ENCODE results near the gene SIX6. TPM values are rescaled to one million over a fixed set of nuclear protein-coding genes. Genes with fewer than 3 reads are reported as not detected.
A peak's percentile ranks its signal among the peaks of the same experiment; 100 is the strongest.

SIX6 gene
- total RNA-seq, 1 donor from 2014 or later: 1.4 TPM

GRCh38 chr14:60506010-60506409 is 2.9 kb upstream of the SIX6 start:
- no peaks in the 10 kb centered on the region for H3K9me3 ChIP-seq (ENCODE audit: low read depth)
- H2AFZ ChIP-seq (replicated peaks): no peak overlapping the region
- Mint-ChIP-seq H3K27ac (no peak overlapping the region), H3K4me3 (no peak overlapping the region), H3K36me3 (no peaks in the 10 kb centered on the region), H3K4me1 (peaks cover 29% of the 10 kb centered on the region), H3K9me3 (peaks cover 2% of the 10 kb centered on the region), H3K27me3 (ENCODE audit: insufficient read depth, low read depth) (peaks cover 66% of the 10 kb centered on the region)
- H3K4me2 ChIP-seq: no peak overlapping the region
- H3K4me3 ChIP-seq: no peak overlapping the region
- no peaks in the 10 kb centered on the region for H3K79me2 ChIP-seq (ENCODE audit: low read depth)
- H3F3A ChIP-seq (ENCODE audit: low read depth): peaks cover 35% of the 10 kb centered on the region
- peaks cover 57% of the 10 kb centered on the region for H4K20me1 ChIP-seq (ENCODE audit: low read depth)
- peaks cover 42% of the 10 kb centered on the region for H3K4me1 ChIP-seq
- no peak overlapping the region for H3K27ac ChIP-seq
- no peak for DNase-seq (ENCODE audit: low spot score)
- H3K27me3 ChIP-seq: peaks cover 100% of the 10 kb centered on the region
- H3K9ac ChIP-seq: no peak overlapping the region
- H3K36me3 ChIP-seq: no peaks in the 10 kb centered on the region
- TF ChIP-seq EZH2 (IDR thresholded peaks at IDR 0.05) (no peak), EZH2phosphoT487 (IDR thresholded peaks at IDR 0.05) (no peak), CTCF (IDR thresholded peaks at IDR 0.05) (no peak)

- Histone ChIP-seq H3K9ac (no peak overlapping the region), H3K9me3 (ENCODE audit: low read depth) (no peaks in the 10 kb centered on the region), H3K79me2 (ENCODE audit: low read depth) (no peaks in the 10 kb centered on the region), H4K20me1 (ENCODE audit: low read depth) (peaks cover 62% of the 10 kb centered on the region), H3K4me2 (peak overlapping the region; percentile 72), H3K4me1 (peaks cover 47% of the 10 kb centered on the region), H3F3A (ENCODE audit: low read depth) (peaks cover 40% of the 10 kb centered on the region), H3K36me3 (no peaks in the 10 kb centered on the region), H3K27ac (no peak overlapping the region), H3K27me3 (peaks cover 100% of the 10 kb centered on the region), H3K4me3 (peak overlapping the region; percentile 25), H2AFZ (replicated peaks) (peak overlapping the region; percentile 46)
- H3K4me1 Mint-ChIP-seq: peaks cover 30% of the 10 kb centered on the region
- H3K27ac Mint-ChIP-seq: no peak overlapping the region
- peak overlapping the region; percentile 80 for H3K4me3 Mint-ChIP-seq
- no peaks in the 10 kb centered on the region for H3K36me3 Mint-ChIP-seq
- TF ChIP-seq EZH2 (IDR thresholded peaks at IDR 0.05) (no peak), EZH2phosphoT487 (IDR thresholded peaks at IDR 0.05) (no peak), CTCF (IDR thresholded peaks at IDR 0.05) (no peak)
- DNase-seq (ENCODE audit: low spot score): peak; percentile 49
- peaks cover 72% of the 10 kb centered on the region for H3K27me3 Mint-ChIP-seq (ENCODE audit: insufficient read depth, low read depth)
- peaks cover 2% of the 10 kb centered on the region for H3K9me3 Mint-ChIP-seq
Measured at GRCh38 chr14:60506462-60506984, 2.4 kb upstream of the SIX6 start.

GRCh38 chr14:60506985-60507829 is 1.7 kb upstream of the SIX6 start:
- H3K4me1 Mint-ChIP-seq: peaks cover 30% of the 10 kb centered on the region

More at GRCh38 chr14:60506985-60507829, 1.7 kb upstream of the SIX6 start:
- H3K4me3 Mint-ChIP-seq: peak overlapping the region; percentile 80
- H3K36me3 Mint-ChIP-seq: no peaks in the 10 kb centered on the region
- Histone ChIP-seq H3K27me3 (peaks cover 100% of the 10 kb centered on the region), H3K9me3 (ENCODE audit: low read depth) (no peaks in the 10 kb centered on the region), H3K9ac (no peak overlapping the region), H3K4me3 (peak overlapping the region; percentile 25), H3K27ac (no peak overlapping the region), H2AFZ (replicated peaks) (peak overlapping the region; percentile 46), H3K79me2 (ENCODE audit: low read depth) (no peaks in the 10 kb centered on the region), H3K36me3 (no peaks in the 10 kb centered on the region), H4K20me1 (ENCODE audit: low read depth) (peaks cover 69% of the 10 kb centered on the region), H3K4me1 (peaks cover 49% of the 10 kb centered on the region), H3K4me2 (peak overlapping the region; percentile 72), H3F3A (ENCODE audit: low read depth) (peaks cover 40% of the 10 kb centered on the region)
- peaks cover 2% of the 10 kb centered on the region for H3K9me3 Mint-ChIP-seq
- H3K27ac Mint-ChIP-seq: no peak overlapping the region
- peak; percentile 54 for DNase-seq (ENCODE audit: low spot score)
- TF ChIP-seq CTCF (IDR thresholded peaks at IDR 0.05): no peak
- TF ChIP-seq EZH2 (IDR thresholded peaks at IDR 0.05): peak; percentile 96
- peak; percentile 97 for TF ChIP-seq EZH2phosphoT487 (IDR thresholded peaks at IDR 0.05)
- peaks cover 78% of the 10 kb centered on the region for H3K27me3 Mint-ChIP-seq (ENCODE audit: insufficient read depth, low read depth)

Measured in neural progenitor cell (in vitro differentiated cells).